HG02870 (cell line): ENCODE measurements around the gene TMSB4X.
"Not testable (repeated sequence)": the region's sequence is repeated elsewhere in the genome, so short reads cannot be mapped to it uniquely, and the experiment has no call there.

Source experiments
- ATAC-seq: cut with Tn5 transposase; IDR thresholded peaks from one replicate; pipeline ENCODE4 v1.9.1; 2021; ENCODE audit warnings: mild to moderate bottlenecking, moderate library complexity; ENCODE audit not compliant: unreplicated experiment

The TMSB4X gene

GRCh38 chrX:12954981-12955380 is 19.9 kb upstream of the TMSB4X start:
- ATAC-seq = no peak

- peak; percentile 37 for ATAC-seq
Measured at GRCh38 chrX:12955882-12956703, 18.8 kb upstream of the TMSB4X start.

GRCh38 chrX:12956704-12957534 is 18.0 kb upstream of the TMSB4X start:
- peak; percentile 81 for ATAC-seq

- ATAC-seq = no peak
Measured at GRCh38 chrX:12958059-12958458, 16.9 kb upstream of the TMSB4X start.

- ATAC-seq = no peak
Measured at GRCh38 chrX:12958461-12958860, 16.4 kb upstream of the TMSB4X start.

- ATAC-seq = no peak
Measured at GRCh38 chrX:12961196-12961718, 13.7 kb upstream of the TMSB4X start.

- ATAC-seq = no peak
Measured at GRCh38 chrX:12962041-12962504, 12.8 kb upstream of the TMSB4X start.

- ATAC-seq = not testable (repeated sequence)
Measured at GRCh38 chrX:12963210-12963850, 11.6 kb upstream of the TMSB4X start.

GRCh38 chrX:12965131-12965940 is 9.6 kb upstream of the TMSB4X start:
- no peak for ATAC-seq

- ATAC-seq = no peak
Measured at GRCh38 chrX:12966151-12966550, 8.8 kb upstream of the TMSB4X start.

GRCh38 chrX:12967711-12968465 is 7.0 kb upstream of the TMSB4X start:
- no peak for ATAC-seq

- ATAC-seq = no peak
Measured at GRCh38 chrX:12970691-12971202, 4.2 kb upstream of the TMSB4X start.

GRCh38 chrX:12971282-12972003 is 3.5 kb upstream of the TMSB4X start:
- ATAC-seq = no peak

GRCh38 chrX:12972243-12972642 is 2.7 kb upstream of the TMSB4X start:
- no peak for ATAC-seq

GRCh38 chrX:12972878-12973560 is 1.9 kb upstream of the TMSB4X start:
- no peak for ATAC-seq

GRCh38 chrX:12973561-12974304 is 1.2 kb upstream of the TMSB4X start:
- ATAC-seq = no peak

GRCh38 chrX:12974305-12974795 is 560 bp upstream of the TMSB4X start:
- ATAC-seq = no peak
